Testis (tissue), 3 donors: ENCODE measurements around the gene CASK. TPM values are rescaled to one million over a fixed set of nuclear protein-coding genes. Genes with fewer than 3 reads are reported as not detected.

Experiments used
- DNase-seq: peaks from one replicate; pipeline ENCODE4 v3.0.0-alpha.2; 2019
- H3K27ac ChIP-seq, 2 donors: fragments of 200-600 bp; sonication (generic); one replicate each; pipeline ENCODE4 v1.5.1; 2019
- H3K27me3 ChIP-seq: fragments of 200-600 bp; sonication (generic); one replicate; pipeline ENCODE4 v1.5.1; 2019
- H3K36me3 ChIP-seq: fragments of 200-600 bp; sonication (generic); one replicate; pipeline ENCODE4 v1.5.1; 2017; ENCODE audit warnings: low read depth; ENCODE audit errors: missing control alignments
- H3K4me1 ChIP-seq: fragments of 200-600 bp; sonication (generic); one replicate; pipeline ENCODE4 v1.5.1; 2019
- H3K4me3 ChIP-seq, 2 donors: fragments of 200-600 bp; sonication (generic); one replicate each; pipeline ENCODE4 v1.5.1; 2017 to 2019
- H3K9me3 ChIP-seq: fragments of 200-600 bp; sonication (generic); one replicate; pipeline ENCODE4 v1.5.1; 2017
- POLR2A ChIP-seq: fragments of 450-650 bp; IDR thresholded peaks from one replicate; pipeline ENCODE4 v1.6.1; 2017; ENCODE audit warnings: antibody characterized with exemption, mild to moderate bottlenecking, moderate library complexity
- WGBS, 2 donors: methylation state at CpG; one replicate each; pipeline ENCODE4 v1.1.5; 2018; 5-methylcytosine and 5-hydroxymethylcytosine counted together
- intact Hi-C: fragments of 100-400 bp; cut with DNase I; formaldehyde crosslinking; loops from one replicate; pipeline ENCODE4 v1.15.1; 2023; ENCODE audit warnings: low total_unique reads
- polyA plus RNA-seq: library from polyadenylated mRNA; stranded (reverse); fragments of 350-450 nt; fragmentation: Illumina TruSeq; extraction: RNeasy Lipid Tissue Mini Kit (QIAGEN cat#74804); gene quantifications from one replicate; pipeline ENCODE4 v1.2.3, GENCODE V29; 2014; ENCODE audit warnings: low read depth, low replicate concordance; ENCODE audit not compliant: insufficient read depth
- total RNA-seq, 2 donors: library from RNA; depleted of rRNA; stranded (reverse); fragments of >200 nt; gene quantifications; one replicate each; pipeline ENCODE4 v1.2.3, GENCODE V29; 2016
- TF ChIP-seq, protein P1 (sequence below), 3 experiments: fragments of 450-650 bp in 2 of 3; fragments of 200-600 bp in 1 of 3; sonication (generic) in 1 of 3; IDR thresholded peaks; one replicate each; pipeline ENCODE4 v1.5.1; 2016 to 2019; ENCODE audit warnings: antibody characterized with exemption in 3 of 3, mild to moderate bottlenecking in 2 of 3, moderate library complexity in 1 of 3

The CASK gene
- total and polyA plus RNA-seq, 3 donors from 2014 or later, result 8.5 to 20.9 (median 14.5) TPM

- no peaks in the 10 kb centered on the region for H3K4me1 ChIP-seq
- TF ChIP-seq POLR2A, result no peak
- TF ChIP-seq, protein P1, sequence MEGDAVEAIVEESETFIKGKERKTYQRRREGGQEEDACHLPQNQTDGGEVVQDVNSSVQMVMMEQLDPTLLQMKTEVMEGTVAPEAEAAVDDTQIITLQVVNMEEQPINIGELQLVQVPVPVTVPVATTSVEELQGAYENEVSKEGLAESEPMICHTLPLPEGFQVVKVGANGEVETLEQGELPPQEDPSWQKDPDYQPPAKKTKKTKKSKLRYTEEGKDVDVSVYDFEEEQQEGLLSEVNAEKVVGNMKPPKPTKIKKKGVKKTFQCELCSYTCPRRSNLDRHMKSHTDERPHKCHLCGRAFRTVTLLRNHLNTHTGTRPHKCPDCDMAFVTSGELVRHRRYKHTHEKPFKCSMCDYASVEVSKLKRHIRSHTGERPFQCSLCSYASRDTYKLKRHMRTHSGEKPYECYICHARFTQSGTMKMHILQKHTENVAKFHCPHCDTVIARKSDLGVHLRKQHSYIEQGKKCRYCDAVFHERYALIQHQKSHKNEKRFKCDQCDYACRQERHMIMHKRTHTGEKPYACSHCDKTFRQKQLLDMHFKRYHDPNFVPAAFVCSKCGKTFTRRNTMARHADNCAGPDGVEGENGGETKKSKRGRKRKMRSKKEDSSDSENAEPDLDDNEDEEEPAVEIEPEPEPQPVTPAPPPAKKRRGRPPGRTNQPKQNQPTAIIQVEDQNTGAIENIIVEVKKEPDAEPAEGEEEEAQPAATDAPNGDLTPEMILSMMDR (IDR thresholded peaks at IDR 0.05), result no peak
- no peak overlapping the region for H3K4me3 ChIP-seq
- no peak for DNase-seq
- WGBS, 2 donors, result 56% methylated on average over 1 of the region's 1 CpG
- no peaks in the 10 kb centered on the region for H3K9me3 ChIP-seq
- no peaks in the 10 kb centered on the region for H3K27me3 ChIP-seq
- no peaks in the 10 kb centered on the region for H3K36me3 ChIP-seq
- intact Hi-C loops, result no loop called here
- no peak overlapping the region for H3K27ac ChIP-seq
Observed at GRCh38 chrX:41599507-41599906, 323.8 kb downstream of the CASK start.

DNA sequence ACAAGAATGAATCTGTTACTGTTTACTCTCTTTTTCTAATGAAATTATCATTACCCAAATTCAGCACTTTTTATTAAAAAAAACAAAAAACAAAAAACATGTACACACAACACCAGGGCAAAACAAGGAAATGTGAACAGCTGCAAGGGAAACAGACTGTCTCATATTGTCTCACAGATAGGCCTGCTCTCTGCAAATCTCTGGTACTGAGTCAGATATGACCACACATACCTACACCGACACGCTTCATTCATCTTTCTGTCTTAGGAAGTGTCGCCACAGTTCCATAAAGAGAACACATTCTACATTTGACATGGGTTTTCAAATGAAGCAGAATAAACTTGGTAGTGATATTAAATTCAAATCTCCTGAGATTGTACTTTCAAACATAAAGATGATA, 326.8 kb downstream of the CASK start:
- Histone ChIP-seq H3K36me3 (no peaks in the 10 kb centered on the region), H3K4me1 (no peaks in the 10 kb centered on the region), H3K27me3 (no peaks in the 10 kb centered on the region), H3K4me3 (no peak overlapping the region), H3K27ac (no peak overlapping the region), H3K9me3 (no peaks in the 10 kb centered on the region)
- intact Hi-C loops, result no loop called here
- no peak for DNase-seq
- TF ChIP-seq POLR2A, result no peak
- TF ChIP-seq, protein P1 (IDR thresholded peaks at IDR 0.05), result no peak
- WGBS, 2 donors, result 90 to 94% methylated on average over 3 of the region's 3 CpGs

DNA sequence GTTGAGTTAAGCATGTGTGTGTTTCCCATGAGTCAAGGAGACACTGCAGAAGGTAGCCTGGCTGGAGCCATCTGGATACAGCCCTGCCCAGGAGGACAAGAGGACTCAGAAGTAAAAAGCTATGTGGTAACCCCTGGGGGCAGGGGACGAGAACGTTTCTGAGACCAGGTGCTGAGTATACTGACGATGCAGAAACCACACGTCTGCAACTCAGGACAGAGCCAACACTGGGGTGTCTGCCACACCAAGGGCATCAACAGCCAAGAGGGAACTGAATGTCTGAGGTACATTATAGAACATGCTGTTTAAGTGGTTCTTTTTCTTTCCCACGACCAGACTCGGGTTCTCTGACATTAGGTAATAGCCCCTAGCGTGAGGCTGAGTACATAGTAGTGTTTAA, 328.7 kb downstream of the CASK start:
- Histone ChIP-seq H3K9me3 (no peaks in the 10 kb centered on the region), H3K36me3 (no peaks in the 10 kb centered on the region), H3K4me3 (no peak overlapping the region), H3K27ac (no peak overlapping the region), H3K4me1 (no peaks in the 10 kb centered on the region), H3K27me3 (no peaks in the 10 kb centered on the region)
- WGBS, 2 donors, result 62 to 81% methylated on average over 7 of the region's 7 CpGs
- DNase-seq, result no peak
- intact Hi-C loops, result no loop called here
- TF ChIP-seq, protein P1 (IDR thresholded peaks at IDR 0.05), result no peak

DNA sequence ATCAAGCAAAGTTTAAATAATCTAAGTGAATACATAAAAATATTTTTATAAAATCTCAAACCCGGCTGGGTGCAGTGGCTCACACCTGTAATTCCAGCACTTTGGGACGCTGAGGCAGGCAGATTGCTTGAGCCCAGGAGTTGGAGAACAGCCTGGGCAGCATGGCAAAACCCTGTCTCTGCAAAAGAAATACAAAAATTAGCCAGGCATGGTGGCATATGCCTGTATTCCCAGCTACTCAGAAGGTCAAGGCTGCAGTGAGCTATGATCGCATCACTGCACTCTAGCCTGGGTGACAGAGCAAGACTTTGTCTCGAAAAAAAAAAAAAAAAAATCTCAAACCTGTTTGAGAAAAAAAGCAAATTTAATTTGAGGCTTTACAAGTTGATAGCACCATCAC, 331.4 kb downstream of the CASK start:
- 92% methylated on average over 4 of the region's 4 CpGs for WGBS, 2 donors
- no peak for DNase-seq
- Histone ChIP-seq H3K36me3 (no peaks in the 10 kb centered on the region), H3K4me1 (no peaks in the 10 kb centered on the region), H3K9me3 (no peaks in the 10 kb centered on the region), H3K27me3 (no peaks in the 10 kb centered on the region), H3K4me3 (no peak overlapping the region), H3K27ac (no peak overlapping the region)
- intact Hi-C loops, result no loop called here
- TF ChIP-seq POLR2A, result no peak
- TF ChIP-seq, protein P1 (IDR thresholded peaks at IDR 0.05), result no peak

DNA sequence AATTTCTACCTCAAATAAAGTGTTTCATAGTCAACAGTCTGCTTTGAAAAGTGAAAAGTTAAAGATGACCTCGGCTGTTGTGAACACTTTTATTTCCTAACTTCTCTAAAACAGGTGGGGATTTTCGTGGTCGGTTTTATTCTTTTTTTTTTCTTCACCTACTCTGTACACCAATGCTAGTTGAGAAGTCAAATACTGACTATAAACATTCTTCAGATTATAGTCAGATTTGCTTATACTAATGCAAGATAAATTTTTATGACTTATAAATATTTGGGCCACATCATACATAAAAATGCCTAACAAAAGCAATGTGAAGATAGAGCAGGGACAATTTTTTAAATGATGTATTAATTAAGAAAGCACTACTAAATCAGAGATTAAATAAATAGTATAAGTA, 332.7 kb downstream of the CASK start:
- 93 to 95% methylated on average over 3 of the region's 3 CpGs for WGBS, 2 donors
- Histone ChIP-seq H3K4me1 (no peaks in the 10 kb centered on the region), H3K27me3 (no peaks in the 10 kb centered on the region), H3K9me3 (no peaks in the 10 kb centered on the region), H3K36me3 (no peaks in the 10 kb centered on the region), H3K4me3 (no peak overlapping the region), H3K27ac (no peak overlapping the region)
- TF ChIP-seq POLR2A, result no peak
- TF ChIP-seq, protein P1 (IDR thresholded peaks at IDR 0.05), result no peak
- no peak for DNase-seq
- intact Hi-C loops, result no loop called here
